HepG2 (cell line): ENCODE results near the gene C5orf15. TPM values are rescaled to one million over a fixed set of nuclear protein-coding genes. Genes with fewer than 3 reads are reported as not detected.

Experiments
- AKAP8 ChIP-seq: sonication (generic); formaldehyde crosslinking; IDR thresholded peaks from 2 replicates; pipeline ENCODE4 v1.5.1; 2020; ENCODE audit warnings: mild to moderate bottlenecking, missing genetic modification reagents
- ZBTB40 ChIP-seq, 2 experiments: fragments of 450-650 bp in 1 of 2; sonication (generic) in 1 of 2; formaldehyde crosslinking in 1 of 2; IDR thresholded peaks; 2 replicates each; pipeline versions ENCODE4 v1.6.1 to v1.8.0; 2016 to 2022; ENCODE audit warnings: antibody characterized with exemption in 1 of 2, mild to moderate bottlenecking in 1 of 2, missing genetic modification reagents in 1 of 2
- ZEB1 ChIP-seq: IDR thresholded peaks from 2 replicates; pipeline ENCODE4 v1.6.1; 2012; ENCODE audit warnings: mild to moderate bottlenecking, low read depth, inconsistent platforms; ENCODE audit not compliant: insufficient replicate concordance
- ZNF142 ChIP-seq: sonication (generic); formaldehyde crosslinking; IDR thresholded peaks from 2 replicates; pipeline ENCODE4 v1.4.0; 2020; ENCODE audit warnings: missing genetic modification reagents
- polyA plus RNA-seq, 8 experiments: library from polyadenylated mRNA; depleted of rRNA in 3 of 8; stranded (reverse) in 7 of 8; unstranded in 1 of 8; fragments of >200 nt; fragmentation: Illumina TruSeq in 4 of 8; extraction: Trizol in 4 of 8; gene quantifications; 2 replicates each; pipeline versions ENCODE4 v1.2.1 to v1.2.3, GENCODE V29; 2011 to 2016; ENCODE audit warnings: low read depth in 4 of 8, missing spikeins in 1 of 8, mixed read lengths in 1 of 8; ENCODE audit not compliant: insufficient read depth in 1 of 8
- total RNA-seq, 5 experiments: library from RNA; depleted of rRNA; stranded (reverse); fragments of >200 nt; fragmentation: Illumina TruSeq; extraction: Trizol; gene quantifications; 2 replicates each; pipeline ENCODE4 v1.2.3, GENCODE V29; 2016; ENCODE audit warnings: low read depth in 1 of 5
- TF ChIP-seq, protein P1 (sequence below): IDR thresholded peaks from 2 replicates; pipeline ENCODE4 v1.6.1; 2016; ENCODE audit warnings: missing compliant biosample characterization, missing genetic modification reagents, borderline replicate concordance
- TF ChIP-seq, protein P2 (sequence below): sonication (generic); formaldehyde crosslinking; conservative IDR thresholded peaks from 2 replicates; pipeline ENCODE4 v1.4.0; 2020; ENCODE audit warnings: missing genetic modification reagents

The C5orf15 gene
- total and polyA plus RNA-seq, 2 of the 13 experiments (the other 11 are each of a cell fraction or from before 2014, with no cell fraction given), result 58.5 to 82.7 TPM

DNA sequence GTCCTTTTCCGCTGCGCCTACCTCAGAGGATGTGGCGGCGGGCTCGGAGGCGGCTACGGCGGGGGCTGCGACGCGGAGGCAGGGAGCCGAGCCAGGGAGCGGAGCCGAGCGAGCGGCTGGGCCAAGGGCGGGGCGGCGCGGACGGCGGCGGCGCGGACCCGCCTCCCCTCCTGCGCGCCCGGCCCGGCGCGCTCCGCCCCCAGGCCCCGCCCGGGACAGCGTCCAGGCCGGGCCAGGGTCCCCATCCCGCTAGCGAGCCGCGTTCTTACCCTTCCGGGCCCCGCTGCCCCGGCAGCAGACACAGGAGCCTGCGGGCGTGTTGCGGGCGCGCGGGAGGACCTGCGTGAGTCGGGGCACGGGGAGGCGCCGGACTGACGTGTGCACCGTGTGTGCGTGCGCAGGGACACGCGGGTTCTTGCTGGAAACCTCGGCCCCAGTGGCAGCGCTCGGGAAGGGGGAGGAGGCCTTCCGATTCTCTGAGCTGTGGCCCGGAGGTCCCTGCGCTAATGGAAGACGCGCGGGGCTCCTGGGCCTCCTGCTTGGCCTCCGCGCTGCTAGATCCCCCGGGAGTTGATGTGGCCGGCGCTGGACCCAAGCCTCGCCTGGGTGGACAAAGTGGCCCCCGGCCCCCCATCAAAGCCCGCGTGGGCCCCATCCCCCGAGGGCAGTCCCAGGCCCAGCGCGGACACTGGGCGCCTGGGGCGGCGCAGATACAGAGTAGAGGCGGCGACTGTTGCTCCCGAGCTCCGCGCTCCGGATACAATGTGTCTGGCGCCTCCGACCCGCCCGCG lies 36.4 kb upstream of the C5orf15 start, which contains the start of gene VDAC1 (continued):
- TF ChIP-seq ZBTB40 (IDR thresholded peaks at IDR 0.05), result no peak
- peak; percentile 73 for TF ChIP-seq ZBTB40 (CRISPR knock-in tag; IDR thresholded peaks at IDR 0.05)
- TF ChIP-seq, protein P1, sequence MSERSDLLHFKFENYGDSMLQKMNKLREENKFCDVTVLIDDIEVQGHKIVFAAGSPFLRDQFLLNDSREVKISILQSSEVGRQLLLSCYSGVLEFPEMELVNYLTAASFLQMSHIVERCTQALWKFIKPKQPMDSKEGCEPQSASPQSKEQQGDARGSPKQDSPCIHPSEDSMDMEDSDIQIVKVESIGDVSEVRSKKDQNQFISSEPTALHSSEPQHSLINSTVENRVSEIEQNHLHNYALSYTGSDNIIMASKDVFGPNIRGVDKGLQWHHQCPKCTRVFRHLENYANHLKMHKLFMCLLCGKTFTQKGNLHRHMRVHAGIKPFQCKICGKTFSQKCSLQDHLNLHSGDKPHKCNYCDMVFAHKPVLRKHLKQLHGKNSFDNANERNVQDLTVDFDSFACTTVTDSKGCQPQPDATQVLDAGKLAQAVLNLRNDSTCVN (CRISPR knock-in tag), result peak; percentile 54; the same call in 1 of the 2 replicates
- TF ChIP-seq, protein P2, sequence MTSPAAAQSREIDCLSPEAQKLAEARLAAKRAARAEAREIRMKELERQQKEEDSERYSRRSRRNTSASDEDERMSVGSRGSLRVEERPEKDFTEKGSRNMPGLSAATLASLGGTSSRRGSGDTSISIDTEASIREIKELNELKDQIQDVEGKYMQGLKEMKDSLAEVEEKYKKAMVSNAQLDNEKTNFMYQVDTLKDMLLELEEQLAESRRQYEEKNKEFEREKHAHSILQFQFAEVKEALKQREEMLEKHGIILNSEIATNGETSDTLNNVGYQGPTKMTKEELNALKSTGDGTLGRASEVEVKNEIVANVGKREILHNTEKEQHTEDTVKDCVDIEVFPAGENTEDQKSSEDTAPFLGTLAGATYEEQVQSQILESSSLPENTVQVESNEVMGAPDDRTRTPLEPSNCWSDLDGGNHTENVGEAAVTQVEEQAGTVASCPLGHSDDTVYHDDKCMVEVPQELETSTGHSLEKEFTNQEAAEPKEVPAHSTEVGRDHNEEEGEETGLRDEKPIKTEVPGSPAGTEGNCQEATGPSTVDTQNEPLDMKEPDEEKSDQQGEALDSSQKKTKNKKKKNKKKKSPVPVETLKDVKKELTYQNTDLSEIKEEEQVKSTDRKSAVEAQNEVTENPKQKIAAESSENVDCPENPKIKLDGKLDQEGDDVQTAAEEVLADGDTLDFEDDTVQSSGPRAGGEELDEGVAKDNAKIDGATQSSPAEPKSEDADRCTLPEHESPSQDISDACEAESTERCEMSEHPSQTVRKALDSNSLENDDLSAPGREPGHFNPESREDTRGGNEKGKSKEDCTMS (CRISPR knock-in tag), result no peak
- no peak for TF ChIP-seq AKAP8 (CRISPR knock-in tag)
- no peak; the same call in none of the 2 replicates for TF ChIP-seq ZNF142
- TF ChIP-seq ZEB1, result no peak
